ENCODE measurements around the gene IER3IP1.
A peak's percentile ranks its signal among the peaks of the same experiment; 100 is the strongest.
"Not testable (repeated sequence)": the region's sequence is repeated elsewhere in the genome, so short reads cannot be mapped to it uniquely, and the experiment has no call there.

The IER3IP1 gene

GRCh38 chr18:47175898-47176575, at the start of gene IER3IP1:
IER3IP1 (minus strand) TSS chr18:47176364; CDS start chr18:47176277, 87 bp downstream.
- DNase-seq = peak; percentile 91

GRCh38 chr18:47215554-47216138, 39.5 kb upstream of the IER3IP1 start:
- DNase-seq = peak; percentile 40

DNA sequence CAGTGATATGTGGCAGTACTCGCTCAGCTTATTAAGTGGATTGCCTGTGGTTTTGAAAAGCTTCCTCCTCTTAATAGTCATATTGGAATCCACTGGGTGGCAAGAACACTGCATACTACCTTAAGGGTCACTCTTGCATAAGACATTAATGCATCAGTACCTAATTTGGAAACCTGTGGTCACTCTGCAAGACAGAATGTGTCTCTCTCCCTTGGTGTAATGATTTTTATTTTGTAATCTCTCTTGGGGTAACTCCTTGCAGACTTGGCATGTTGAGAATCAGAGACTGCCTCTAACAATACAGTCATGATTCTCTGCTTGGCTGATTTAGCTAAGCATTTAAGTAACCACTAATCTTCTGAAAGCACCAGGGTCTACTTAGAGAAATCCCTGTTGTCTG, 33.0 kb upstream of the IER3IP1 start:
- no peak for DNase-seq

- no peak for DNase-seq
Observed at GRCh38 chr18:47206945-47207637, 30.9 kb upstream of the IER3IP1 start.

GRCh38 chr18:47204908-47205522, 28.9 kb upstream of the IER3IP1 start:
- DNase-seq = peak; percentile 44

DNA sequence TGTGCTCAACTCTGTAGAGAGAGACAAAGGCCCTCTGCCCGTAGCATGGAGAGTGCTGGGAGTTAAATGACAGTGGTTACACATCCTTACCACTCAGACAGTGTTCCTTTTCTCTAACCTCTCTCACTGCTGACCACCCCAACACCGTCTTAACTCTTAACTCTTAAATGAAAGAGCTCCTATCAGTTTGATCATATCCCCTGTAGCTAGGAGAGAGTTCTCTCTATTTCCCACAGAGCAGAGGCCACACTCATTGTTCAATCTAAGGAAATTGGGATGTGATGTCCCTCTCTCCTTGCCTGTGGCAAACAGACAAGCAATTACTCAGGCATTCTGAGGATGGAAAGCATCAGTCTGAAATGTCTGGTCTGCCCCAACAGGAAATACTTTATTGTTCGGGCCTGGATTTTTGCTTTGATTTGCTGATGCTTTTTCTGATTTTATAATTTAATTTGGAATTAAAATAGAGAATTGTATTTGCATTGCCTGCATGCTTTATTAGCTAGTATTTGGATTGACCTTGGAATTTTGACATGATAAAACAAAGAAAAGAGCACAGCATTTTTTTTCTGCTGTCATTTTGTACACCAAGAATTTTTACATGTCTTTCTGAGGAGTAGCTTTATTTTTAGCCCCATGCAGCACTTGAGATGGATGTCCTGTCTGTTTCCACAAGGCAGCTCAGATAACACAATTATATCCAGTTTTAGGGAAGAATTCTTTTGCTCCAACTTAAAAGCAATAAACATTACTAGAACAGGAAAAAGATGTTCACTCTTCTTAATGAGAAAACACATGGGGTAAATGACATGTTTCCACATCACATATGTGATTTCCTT, 27.7 kb upstream of the IER3IP1 start:
- no peak for DNase-seq

DNA sequence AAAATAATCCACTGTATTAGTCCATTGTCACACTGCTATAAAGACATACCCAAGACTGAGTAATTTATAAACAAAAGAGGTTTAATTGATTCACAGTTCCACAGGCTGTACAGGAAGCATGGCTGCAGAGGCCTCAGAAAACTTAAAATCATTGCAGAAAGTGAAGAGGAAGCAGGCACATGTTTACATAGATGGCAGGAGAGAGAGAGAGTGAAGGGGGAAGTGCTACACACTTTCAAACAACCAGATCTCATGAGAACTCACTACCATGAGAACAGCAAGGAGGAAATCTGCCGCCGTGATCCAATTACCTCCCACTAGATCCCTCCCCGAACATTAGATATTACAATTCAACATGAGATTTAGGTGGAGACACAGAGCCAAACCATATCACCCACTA, 19.8 kb upstream of the IER3IP1 start:
- DNase-seq = not testable (repeated sequence)

DNA sequence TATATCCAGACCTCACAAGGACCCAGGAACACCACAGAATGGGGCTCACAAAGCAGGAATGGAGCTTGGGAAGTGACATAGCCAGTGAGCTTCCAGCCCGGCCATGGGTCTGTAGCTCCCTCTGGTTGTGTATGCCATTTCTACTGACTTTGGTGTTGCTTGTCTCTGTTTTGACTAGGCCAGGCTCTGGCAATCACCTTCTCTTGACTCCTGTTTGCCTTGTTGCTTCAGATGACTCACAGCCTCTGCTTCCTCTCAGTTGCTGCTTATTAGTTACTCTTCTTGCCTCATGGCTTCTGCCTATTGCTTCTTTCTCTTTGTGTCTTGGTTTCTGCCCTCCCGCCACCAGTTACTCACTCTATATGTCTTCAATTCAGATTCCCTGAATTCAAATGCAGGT, 15.8 kb upstream of the IER3IP1 start:
- peak; percentile 21 for DNase-seq

GRCh38 chr18:47187721-47188120, 11.6 kb upstream of the IER3IP1 start:
- DNase-seq = no peak

- peak; percentile 34 for DNase-seq
Observed at GRCh38 chr18:47184419-47185050, 8.4 kb upstream of the IER3IP1 start.

DNA sequence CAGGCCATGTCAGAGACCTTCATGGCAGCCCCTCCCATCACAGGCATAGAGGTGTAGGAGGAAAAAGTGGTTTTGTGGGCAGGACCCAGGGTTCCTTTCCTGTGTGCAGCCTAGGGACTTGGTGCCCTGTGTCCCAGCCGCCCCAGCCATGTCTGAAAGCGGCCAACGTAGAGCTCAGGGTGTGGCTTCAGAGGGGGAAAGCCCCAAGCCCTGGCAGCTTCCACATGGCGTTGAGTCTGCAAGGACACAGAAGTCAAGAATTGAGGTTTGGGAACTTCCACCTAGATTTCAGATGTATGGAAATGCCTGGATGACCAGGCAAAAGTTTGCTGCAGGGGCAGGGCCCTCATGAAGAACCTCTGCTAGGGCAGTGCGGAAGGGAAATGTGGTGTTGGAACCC, 6.0 kb upstream of the IER3IP1 start:
- not testable (repeated sequence) for DNase-seq

- DNase-seq = no peak
Observed at GRCh38 chr18:47180765-47181164, 4.6 kb upstream of the IER3IP1 start.

GRCh38 chr18:47179520-47179919, 3.4 kb upstream of the IER3IP1 start:
- no peak for DNase-seq

DNA sequence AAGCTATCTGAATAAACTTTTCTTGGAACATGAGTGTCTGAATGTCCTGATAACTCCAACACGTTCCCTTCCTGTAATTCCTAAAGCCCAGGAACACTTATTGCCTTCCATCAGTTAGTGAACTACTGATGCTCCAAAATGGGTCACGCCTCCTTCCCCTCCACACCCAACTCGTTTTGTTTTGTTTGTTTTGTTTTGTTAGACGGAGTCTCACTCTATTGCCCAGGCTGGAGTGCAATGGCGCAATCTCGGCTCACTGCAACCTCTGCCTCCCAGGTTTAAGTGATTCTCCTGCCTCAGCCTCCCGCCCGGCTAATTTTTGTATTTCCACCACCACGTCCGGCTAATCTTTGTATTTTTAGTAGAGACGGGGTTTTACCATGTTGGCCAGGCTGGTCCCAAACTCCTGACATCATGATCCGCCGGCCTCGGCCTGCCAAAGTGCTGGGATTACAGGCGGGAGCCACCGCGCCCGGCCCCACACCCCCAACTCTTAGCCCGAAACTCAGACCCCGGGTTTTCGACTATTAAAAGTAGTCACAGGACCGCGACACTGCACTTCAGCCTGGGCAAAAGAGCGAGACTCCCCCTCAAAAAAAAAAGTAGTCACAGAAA, 774 bp downstream of the IER3IP1 start:
- DNase-seq = no peak

- no peak for DNase-seq
Observed at GRCh38 chr18:47174545-47175116, 1.5 kb downstream of the IER3IP1 start.

DNA sequence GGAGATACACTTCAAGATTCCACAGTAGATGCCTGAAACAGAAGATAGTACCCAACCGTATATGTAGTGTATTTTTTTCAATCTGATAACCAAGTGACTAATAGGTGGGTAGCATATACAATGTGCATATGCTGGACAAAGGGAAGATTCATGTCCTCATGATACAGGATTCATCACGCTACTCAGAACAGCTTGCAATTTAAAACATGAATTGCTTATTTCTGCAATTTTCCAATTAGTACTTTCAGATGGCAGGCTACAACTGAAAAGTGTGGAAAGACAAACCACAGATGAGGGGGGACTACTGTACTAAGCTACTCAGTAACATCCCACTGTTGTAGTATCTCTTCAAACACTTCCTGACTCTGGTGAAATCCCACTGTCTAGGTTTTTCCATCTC, 3.7 kb downstream of the IER3IP1 start:
- DNase-seq = no peak

DNA sequence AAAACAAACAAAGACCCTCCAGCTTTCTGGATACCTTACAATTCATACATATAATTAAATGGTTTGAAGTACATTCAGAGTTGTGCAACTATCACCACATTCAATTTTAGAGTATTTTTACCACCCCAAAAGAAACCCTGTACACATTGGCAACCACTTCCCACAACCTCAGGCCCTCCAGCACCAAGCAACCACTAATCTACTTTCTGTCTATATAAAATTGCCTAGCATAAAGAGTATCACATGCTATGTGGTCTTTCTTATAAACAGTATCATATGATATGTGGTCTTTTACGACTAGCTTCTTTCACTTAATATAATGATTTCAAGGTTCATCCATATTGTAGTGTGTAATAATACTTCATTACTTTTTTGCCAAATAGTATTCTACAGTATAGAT, 7.3 kb downstream of the IER3IP1 start:
- DNase-seq = no peak

- peak; percentile 14 for DNase-seq
Observed at GRCh38 chr18:47168509-47168908, 7.7 kb downstream of the IER3IP1 start.

DNA sequence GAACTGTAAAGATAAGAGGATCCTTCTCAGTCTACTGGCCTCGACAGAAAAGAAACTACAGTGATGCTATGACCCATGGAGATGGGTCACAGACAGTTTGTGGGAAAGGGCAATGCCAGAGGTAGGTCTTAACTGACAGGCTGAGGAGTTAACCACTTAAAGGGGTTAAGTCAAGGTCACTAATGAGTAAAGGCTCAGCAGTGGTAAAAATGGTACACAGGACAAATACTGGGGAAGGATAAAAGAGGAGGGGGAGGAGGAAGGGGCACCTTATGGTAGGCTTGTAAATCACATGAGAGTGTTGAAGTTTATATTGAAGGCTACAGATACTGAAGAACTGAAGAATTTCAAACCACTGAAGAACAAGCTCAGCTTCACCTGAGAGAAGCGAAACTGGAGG, 9.9 kb downstream of the IER3IP1 start:
- no peak for DNase-seq

GRCh38 chr18:47163241-47163640, 12.9 kb downstream of the IER3IP1 start:
- peak; percentile 56 for DNase-seq

DNA sequence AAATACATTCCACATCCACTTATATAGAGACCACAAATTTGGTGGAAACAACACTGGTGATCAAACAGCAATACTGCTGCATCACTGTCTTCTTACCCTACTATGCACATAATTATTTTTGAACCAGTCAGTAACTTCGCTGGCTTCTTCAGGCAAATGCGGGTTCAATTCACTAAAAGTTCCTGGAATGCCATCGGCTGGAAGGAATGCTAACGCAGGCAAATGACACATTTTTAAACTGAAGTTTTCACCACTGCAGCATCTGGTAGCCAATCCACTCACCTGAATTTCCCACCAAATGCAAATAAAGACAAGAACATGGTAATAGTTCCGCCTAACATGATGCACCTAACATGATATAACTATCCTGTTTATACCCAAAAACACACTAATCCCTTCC, 15.9 kb downstream of the IER3IP1 start:
- no peak for DNase-seq
